ENCODE results near the gene GPD2.

GRCh38 chr2:156538083-156538504 lies 101.9 kb downstream of the GPD2 start:
- no peak for TF ChIP-seq POLR2A (IDR thresholded peaks at IDR 0.05)
- TF ChIP-seq CTCF (IDR thresholded peaks at IDR 0.05) = no peak
